DLD1 (cell line): ENCODE results near the gene PHLPP1.
"Not testable (repeated sequence)": the region's sequence is repeated elsewhere in the genome, so short reads cannot be mapped to it uniquely, and the experiment has no call there.

Source experiments
- in situ Hi-C: cut with HindIII; loops from 2 replicates; pipeline ENCODE4 v1.10.0; 2017; ENCODE audit warnings: low sequenced_read_pairs

Gene PHLPP1

DNA sequence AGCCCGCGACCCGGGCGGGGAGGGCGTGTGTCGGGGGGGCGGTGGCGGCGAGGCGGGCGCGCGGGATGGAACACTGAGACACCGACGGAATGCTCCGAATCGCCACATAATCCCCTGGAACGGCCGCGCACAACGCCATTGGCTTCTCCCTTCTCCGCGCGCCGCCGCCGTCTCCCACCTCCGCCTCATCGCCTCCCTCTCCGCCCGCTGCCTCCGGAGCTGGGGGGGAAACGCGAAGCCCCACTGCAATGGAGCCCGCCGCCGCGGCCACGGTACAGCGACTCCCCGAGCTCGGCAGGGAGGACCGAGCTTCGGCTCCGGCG, at the start of gene PHLPP1:
Gene PHLPP1, plus strand, starts transcription at position 106 of the 323 bp plus-strand sequence. Its CDS starts 143 bp downstream, at position 249.
- in situ Hi-C loops, result no loop called here

DNA sequence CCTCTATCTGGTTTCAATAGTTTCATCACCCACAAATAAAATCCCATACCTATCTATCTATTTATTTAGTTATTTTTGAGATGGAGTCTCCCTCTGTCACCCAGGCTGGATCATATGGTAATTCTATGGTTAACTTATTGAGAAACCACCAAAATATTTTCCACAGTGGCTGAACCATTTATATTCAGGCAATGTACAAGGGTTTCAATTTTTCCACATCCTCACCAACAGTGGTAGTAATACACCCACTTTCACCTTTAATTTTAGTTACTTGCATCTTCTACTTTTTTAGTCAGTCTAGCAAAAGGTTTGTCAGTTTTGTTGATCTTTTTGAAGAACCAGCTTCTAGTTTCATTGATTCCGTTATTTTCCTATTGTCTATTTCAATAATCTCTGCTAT, 46.1 kb upstream of the PHLPP1 start:
- in situ Hi-C loops, result no loop called here

DNA sequence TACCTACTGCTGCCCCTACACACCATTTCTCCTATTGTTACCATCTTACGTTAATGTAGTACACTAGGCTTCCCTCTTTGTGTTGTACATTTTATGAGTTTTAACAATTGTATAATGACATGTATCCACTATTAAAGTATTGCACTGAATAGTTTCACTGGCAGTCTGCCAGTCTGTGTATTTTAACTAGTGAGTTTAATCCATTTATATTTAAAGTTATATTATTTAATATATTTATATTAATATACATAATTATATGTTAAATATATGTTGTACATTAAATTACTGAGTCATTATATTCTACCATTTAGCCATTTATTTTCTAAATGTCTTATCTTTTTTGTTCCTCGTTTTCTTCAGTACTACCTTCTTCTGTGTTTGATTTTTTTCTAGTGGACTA, 44.8 kb upstream of the PHLPP1 start:
- in situ Hi-C loops, result no loop called here

DNA sequence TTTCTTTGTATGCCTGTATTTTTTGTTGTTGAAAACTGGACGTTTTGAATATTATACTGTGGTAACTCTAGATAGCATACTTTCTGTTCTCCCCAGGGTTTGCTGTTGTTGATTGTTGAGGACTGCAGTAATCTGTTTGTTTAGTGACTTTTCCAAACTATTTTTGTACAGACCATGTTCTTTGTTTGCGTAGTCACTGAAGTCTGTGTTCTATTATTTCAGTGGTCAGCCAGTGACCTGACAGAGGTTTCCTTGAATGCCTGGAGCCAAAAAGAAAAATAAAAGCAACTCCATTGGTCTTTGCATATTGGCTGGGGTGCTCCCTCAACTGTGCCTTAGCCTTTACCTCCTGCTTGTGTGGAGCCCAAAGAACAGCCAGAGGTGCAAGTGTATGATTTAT, 42.7 kb upstream of the PHLPP1 start:
- in situ Hi-C loops, result no loop called here

DNA sequence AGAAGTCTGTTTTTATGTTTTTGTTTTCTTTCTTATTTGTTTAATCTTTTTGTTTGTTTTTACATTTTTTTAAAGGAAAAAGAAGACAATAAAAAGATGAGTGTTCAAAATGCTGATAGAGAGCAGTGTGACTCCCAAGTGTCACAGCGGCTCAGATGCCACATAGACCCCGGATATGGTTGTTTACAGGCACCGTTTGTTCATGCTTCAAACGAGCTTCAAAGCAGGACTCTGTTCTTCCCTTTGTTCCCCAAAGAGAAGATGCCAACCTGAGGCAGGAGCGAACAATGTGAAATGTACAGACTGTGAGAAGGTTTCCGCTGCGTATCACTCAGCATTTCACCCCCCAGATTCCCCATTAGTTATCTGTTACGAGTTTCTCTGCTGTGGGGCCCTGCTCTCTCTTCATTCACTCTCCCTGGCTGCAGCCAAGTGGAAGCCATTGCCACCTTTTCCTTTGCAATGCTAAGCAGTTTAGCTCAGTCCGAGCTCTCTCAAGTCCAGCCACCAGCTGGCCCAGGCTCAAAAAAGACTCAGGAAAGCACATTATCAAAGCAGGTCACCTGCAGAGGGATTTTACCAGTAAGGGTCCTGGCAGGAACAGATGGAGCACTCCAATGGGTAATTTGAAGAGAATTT, 36.4 kb upstream of the PHLPP1 start:
- in situ Hi-C loops, result no loop called here

DNA sequence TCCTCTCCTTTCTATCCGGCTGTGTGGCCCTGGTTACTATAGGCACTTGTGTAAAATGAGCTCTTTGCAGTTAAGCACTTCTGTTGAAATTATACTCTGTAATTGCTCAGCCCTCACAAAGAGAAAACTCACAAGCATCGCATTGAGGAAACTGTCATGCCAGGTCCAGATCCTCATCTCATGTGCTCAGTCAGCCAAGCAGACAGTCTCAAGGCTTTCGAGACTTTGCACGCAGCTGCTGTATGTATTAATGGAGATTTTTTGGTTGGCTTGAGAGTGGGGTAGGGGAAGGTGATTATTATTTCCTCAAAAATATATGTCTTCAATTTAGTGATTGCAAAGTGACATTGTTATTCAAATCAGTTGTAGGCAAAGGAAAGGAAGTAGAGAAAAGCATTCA, 33.0 kb upstream of the PHLPP1 start:
- in situ Hi-C loops, result no loop called here

DNA sequence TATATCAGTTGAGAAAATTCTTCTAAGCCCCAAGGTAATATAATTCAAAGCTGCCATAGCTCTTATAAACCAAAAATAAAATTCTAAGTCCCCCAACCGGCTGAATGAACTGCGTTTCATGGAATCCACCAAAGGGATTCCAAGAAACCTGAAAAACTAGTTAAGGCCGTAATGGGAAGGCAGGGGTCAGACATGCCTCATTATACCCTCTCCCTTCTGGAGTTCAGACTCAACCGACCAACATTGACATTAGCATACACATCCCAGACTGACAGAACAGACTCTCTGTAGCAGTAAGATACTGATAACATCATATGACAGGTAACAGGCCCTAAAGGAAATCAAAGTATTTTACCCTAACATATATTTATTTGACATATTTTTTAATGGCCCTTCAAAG, 31.4 kb upstream of the PHLPP1 start:
- in situ Hi-C loops, result no loop called here

DNA sequence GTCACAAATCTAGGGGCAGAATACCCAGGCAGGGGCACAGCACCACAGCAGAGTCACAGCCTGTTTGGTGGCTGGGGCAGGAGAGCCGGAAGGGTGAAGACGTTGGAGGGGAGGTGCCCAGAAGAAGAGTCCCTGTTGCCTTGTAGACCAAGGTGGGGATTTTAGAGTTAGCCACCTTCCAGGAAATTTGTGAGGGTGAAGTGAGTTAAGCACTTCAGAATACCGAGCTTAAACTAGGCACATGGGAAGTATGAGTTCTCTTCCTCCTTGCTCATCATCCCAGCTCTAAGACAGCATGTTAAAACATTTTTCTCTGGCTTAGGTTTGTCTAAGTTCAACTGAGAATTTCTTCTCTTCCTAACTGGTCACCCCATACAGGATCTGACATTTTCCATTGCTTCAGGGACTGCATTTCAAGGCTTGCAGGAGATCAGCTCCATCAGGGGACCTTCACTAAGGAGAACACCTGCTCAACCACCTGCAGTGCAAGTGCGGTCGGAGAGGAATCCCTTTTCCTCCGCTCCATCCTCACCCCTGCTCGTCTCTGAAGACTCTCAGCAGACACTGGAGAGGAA, 26.5 kb upstream of the PHLPP1 start:
- in situ Hi-C loops, result no loop called here

DNA sequence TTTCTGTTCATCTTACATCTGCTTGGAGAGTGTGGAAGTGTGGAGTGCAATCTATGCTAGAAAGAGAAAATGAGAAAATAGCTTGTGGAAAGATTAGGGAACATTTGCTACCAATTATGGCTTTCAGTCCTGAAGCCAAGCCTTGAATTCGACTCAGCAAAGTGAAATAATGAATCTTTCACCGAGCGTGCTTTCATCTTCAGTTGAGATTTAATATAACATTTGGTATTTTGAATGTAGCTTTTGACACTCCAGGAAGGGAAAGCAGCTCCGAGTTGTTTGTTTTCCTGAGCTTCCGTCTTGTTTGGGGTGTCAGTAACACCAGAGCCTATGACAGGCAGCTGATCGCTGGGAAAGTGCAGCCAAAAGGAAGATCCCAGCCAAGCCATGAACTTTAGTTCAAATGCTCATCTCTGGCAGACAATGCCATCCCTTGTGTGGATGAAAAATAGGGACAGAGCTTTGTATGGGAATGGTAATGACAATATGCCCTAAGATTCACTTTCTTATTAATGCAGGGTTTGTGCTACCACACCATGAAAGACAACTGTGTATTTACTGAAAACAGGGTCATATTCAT, 25.0 kb upstream of the PHLPP1 start:
- in situ Hi-C loops, result no loop called here

DNA sequence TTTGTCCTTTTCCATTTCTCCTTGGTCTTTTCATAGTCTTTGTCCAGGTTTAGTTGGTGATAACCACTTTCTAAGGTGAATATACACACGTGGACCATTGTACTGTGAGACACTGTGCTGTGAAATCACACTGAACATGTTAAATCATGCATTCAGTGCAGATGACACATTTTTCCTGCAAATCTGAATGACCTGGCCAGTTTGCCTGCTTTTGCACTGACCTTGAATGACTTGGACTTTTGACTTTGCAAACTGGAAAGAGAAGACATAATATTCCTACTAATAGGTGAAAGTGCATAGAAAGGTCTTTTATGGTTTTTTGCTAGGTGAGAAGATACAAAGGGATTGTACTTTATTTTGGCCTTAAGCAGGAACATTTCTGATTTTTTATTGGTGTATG, 21.7 kb upstream of the PHLPP1 start:
- in situ Hi-C loops, result no loop called here

DNA sequence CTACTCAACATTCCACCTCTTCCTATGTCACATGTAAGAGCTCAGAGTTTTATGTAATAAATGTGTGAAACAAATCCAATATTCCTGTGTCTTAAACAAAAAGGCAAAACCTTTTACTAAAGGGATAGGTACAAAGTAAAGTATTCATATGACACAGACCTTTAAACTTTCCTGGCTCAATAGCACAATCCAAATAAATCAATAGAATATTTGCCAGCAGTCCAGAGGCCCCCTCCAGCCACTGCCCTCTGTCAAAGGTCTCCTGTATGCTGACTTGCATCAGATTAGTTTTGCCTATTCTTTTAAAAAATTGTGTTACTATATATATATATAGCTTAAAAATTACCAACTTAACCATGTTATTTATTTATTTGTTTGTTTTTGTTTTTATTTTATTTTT, 17.7 kb upstream of the PHLPP1 start:
- in situ Hi-C loops, result no loop called here

DNA sequence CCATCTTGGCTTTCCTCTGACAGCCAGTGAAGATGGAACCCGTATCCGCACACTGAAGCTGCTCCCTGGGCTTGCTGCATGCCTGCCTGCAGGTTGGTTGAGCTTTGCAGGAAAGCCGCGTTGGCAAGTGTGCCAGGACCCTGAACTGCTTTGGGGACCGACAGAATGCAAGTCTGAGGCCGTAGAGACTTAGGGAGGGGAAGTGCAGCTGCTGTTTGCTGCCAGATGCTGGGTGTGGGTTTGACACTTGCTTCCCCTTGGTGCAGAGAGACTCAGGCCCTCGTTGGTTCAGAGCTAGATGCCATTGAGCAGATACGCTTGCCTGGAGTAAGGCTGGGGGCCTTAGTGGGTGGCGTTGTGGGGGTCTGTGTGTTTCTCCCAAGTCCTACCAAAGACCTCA, 13.1 kb upstream of the PHLPP1 start:
- in situ Hi-C loops, result no loop called here

DNA sequence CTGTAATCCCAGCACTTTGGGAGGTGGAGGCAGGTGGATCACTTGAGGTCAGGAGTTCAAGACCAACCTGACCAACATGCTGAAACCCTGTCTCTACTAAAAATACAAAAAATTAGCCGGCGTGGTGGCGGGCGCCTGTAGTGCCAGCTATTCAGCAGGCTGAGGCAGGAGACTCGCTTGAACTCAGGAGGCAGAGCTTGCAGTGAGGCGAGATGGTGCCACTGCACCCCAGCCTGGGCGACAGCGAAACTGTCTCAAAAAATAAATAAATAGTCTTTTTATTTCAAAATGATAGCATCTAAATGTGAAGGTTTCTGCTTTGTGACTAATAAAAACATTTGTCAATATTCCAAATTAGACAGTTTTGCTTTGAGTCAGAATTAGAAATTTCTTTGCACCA, 8.5 kb upstream of the PHLPP1 start:
- in situ Hi-C loops, result not testable (repeated sequence)

DNA sequence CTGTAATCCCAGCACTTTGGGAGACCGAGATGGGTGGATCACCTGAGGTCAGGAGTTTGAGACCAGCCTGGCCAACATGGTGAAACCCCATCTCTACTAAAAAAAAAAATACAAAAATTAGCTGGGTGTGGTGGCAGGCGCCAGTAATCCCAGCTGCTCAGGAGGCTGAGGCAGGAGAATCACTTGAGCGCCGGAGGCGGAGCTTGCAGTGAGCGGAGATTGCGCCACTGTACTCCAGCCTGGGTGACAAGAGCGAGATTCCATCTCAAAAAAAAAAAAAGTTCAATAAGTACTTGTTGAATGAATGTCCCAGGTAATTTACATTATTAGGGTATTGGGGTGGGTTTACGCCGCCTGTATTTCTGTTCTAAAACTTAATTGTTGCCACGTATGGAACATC, 5.4 kb upstream of the PHLPP1 start:
- in situ Hi-C loops, result not testable (repeated sequence)

DNA sequence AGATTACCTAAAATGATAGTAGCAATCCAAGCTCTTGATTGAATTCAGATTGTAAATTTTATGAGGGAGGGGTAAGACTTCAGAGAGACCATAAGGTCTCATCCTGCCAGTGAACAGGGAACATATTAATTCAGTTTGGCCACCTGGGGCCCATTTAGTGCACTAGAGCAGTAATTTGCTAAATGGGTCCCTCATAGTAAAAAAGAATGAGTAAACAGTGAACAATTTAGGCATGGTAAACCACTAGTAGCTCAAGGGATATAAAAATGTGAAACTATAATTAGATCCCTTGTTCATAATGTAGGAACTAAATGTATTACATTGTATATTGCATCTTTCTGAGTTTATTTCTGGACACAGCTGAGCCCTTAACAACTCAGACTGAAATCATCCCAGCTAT, 4.9 kb upstream of the PHLPP1 start:
- in situ Hi-C loops, result no loop called here

DNA sequence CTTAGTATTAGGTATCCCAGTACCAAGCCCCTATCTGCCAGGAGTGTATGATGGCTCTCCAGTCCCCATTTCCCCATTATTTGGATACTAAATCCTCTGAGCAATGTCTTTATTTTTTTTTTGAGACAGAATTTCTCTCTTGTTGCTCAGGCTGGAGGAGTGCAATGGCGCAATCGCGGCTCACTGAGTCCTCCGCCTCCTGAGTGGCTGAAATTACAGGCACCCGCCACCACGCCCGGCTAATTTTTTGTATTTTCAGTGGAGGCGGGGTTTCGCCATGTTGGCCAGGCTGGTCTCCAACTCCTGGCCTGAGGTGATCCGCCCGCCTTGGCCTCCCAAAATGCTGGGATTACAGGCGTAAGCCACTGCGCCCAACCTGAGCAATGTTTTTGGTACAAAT, 3.6 kb upstream of the PHLPP1 start:
- in situ Hi-C loops, result no loop called here

DNA sequence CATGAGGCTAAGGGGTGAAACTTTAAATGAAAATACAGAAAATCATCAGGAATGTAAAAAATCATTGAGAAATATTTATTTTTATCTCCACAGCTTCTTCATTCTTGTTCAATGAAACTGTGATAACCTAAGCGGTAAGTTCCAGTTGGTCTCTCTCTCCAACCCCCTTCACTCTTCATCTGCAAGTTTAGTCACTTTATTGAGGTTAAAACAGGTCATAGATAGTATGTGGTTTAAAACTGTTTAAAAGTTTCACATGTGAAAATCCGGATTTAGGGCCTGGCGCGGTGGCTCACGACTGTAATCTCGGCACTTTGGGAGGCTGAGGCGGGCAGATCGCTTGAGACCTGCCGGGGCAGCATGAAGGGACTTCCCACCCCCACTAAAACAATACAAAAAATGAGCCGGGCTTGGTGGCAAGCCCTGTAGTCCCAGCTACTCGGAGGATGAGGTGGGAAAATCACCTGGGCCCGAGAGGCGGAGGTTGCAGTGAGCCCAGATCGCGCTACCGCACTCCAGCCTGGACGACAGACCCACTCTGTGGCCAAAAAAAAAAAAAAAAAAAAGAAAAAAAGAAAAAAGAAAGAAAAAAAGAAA, 1.6 kb upstream of the PHLPP1 start:
- in situ Hi-C loops, result no loop called here

DNA sequence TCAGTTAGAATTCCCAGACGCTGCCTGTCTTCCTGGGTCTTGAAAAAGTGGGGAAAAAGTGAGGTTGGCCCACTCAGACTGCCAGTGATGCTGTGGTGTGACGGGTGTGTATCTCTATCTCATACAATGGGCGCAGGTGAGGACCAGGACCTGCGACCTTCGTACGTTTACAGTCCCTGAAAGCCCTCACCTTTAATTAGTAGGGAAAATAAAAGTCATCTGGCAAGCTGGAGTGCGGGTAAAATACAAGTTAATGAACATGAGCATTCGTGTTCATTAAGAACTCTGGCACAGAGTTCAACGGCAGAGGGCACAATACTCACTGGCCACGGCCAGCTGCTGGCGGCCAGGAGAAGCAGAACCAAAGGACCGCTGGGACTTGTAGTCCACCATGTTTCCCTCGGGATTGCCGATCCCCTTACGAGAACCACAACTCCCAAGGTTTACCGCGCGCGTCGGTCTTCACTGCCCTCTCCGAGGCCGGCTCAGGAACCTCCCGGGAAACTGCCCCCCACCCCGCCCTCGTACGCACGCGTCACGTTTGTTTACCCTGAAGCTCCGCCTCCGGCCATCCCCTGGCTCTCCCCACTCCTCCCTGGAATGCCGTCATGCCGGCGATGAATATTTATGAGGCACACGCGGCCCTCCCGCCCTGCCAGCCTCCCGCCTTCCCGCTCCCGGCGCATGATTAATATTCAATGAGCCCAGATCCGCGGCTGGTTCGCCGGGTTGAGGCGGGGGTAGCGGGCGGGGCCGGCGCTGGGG, 488 bp upstream of the PHLPP1 start:
- in situ Hi-C loops, result no loop called here

DNA sequence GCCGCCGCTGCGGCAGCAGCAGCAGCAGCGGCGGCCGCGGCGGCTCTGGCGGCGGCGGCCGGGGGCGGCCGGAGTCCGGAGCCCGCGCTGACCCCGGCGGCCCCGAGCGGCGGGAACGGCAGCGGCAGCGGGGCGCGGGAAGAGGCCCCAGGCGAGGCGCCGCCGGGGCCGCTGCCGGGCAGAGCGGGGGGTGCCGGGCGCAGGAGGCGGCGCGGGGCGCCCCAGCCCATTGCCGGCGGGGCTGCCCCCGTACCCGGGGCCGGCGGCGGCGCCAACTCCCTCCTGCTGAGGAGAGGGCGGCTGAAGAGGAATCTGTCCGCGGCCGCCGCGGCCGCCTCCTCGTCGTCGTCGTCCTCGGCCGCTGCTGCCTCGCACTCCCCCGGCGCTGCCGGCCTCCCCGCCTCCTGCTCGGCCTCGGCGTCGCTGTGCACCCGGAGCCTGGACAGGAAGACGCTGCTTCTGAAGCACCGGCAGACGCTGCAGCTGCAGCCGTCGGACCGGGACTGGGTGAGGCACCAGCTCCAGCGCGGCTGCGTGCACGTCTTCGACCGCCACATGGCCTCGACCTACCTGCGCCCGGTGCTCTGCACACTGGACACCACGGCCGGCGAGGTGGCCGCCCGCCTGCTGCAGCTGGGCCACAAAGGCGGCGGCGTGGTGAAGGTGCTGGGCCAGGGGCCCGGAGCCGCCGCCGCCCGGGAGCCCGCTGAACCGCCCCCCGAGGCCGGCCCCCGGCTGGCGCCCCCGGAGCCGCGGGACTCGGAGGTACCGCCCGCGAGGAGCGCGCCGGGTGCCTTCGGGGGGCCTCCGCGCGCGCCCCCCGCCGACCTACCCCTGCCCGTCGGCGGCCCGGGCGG, 646 bp downstream of the PHLPP1 start:
- in situ Hi-C loops, result no loop called here

DNA sequence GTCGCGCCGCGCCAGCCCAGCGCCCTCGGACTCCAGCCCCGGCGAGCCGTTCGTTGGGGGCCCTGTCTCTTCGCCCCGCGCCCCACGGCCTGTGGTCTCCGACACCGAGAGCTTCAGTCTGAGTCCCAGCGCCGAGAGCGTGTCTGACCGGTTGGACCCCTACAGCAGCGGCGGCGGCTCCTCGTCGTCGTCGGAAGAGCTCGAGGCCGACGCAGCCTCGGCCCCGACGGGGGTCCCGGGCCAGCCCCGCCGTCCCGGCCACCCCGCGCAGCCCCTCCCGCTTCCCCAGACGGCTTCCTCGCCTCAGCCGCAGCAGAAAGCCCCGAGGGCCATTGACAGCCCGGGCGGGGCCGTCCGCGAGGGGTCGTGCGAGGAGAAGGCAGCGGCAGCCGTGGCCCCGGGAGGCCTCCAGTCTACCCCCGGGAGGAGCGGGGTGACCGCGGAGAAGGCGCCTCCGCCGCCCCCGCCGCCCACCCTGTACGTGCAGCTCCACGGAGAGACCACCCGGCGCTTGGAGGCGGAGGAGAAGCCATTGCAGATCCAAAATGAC, 1.4 kb downstream of the PHLPP1 start:
- in situ Hi-C loops, result no loop called here
